DOHH2 (cell line): ENCODE results near the gene COL23A1.

Experiments
- EZH2phosphoT487 ChIP-seq: fragments of 200-600 bp; sonication (generic); IDR thresholded peaks from 2 replicates; pipeline ENCODE4 v1.6.1; 2017; ENCODE audit warnings: borderline replicate concordance, mild to moderate bottlenecking, antibody characterized with exemption, low read length, moderate library complexity, mixed read lengths
- TF ChIP-seq, protein P1 (sequence below): fragments of 200-600 bp; sonication (generic); IDR thresholded peaks from one replicate; pipeline ENCODE4 v1.5.1; 2014; ENCODE audit warnings: antibody characterized with exemption, mild to moderate bottlenecking, low read depth, low read length; ENCODE audit not compliant: poor library complexity, severe bottlenecking

GRCh38 chr5:178605788-178606187 is 15.6 kb upstream of the COL23A1 start:
- TF ChIP-seq, protein P1, sequence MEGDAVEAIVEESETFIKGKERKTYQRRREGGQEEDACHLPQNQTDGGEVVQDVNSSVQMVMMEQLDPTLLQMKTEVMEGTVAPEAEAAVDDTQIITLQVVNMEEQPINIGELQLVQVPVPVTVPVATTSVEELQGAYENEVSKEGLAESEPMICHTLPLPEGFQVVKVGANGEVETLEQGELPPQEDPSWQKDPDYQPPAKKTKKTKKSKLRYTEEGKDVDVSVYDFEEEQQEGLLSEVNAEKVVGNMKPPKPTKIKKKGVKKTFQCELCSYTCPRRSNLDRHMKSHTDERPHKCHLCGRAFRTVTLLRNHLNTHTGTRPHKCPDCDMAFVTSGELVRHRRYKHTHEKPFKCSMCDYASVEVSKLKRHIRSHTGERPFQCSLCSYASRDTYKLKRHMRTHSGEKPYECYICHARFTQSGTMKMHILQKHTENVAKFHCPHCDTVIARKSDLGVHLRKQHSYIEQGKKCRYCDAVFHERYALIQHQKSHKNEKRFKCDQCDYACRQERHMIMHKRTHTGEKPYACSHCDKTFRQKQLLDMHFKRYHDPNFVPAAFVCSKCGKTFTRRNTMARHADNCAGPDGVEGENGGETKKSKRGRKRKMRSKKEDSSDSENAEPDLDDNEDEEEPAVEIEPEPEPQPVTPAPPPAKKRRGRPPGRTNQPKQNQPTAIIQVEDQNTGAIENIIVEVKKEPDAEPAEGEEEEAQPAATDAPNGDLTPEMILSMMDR, result no peak
- no peak for TF ChIP-seq EZH2phosphoT487
